Cardiac septum (tissue), 1 donor: ENCODE measurements around the gene THAP3. TPM values are rescaled to one million over a fixed set of nuclear protein-coding genes. Genes with fewer than 3 reads are reported as not detected.

ENCODE experiments used
- DNase-seq: peaks from one replicate; pipeline ENCODE4 v3.0.0-alpha.2; 2020; ENCODE audit warnings: low spot score
- intact Hi-C: fragments of 100-400 bp; cut with DNase I; formaldehyde crosslinking; loops from one replicate; pipeline ENCODE4 v1.14.0; 2022
- total RNA-seq: library from RNA; stranded (reverse); fragmentation: NEBNext Ultra II Directional; extraction: Animal tissue kit (Norgen Biotek cat#: 25700); gene quantifications from one replicate; pipeline ENCODE4 v1.2.1, GENCODE V29; 2021
- donor health status: DM: no; HTN: no; CAD: no.

The THAP3 gene
- total RNA-seq, 1 donor from 2014 or later = 8.8 TPM

GRCh38 chr1:6602669-6603237 lies 21.9 kb upstream of the THAP3 start, which contains the start of gene KLHL21:
Gene KLHL21, minus strand, starts transcription at chr1:6602869. Its CDS starts 52 bp downstream, at chr1:6602817.
- intact Hi-C loops = loop anchor here (1.0 kb wide), 1 partner anchor 11 kb away; the partner anchor contains the start of gene PHF13
- peak; percentile 95 for DNase-seq

GRCh38 chr1:6603238-6603914 lies 21.3 kb upstream of the THAP3 start:
- intact Hi-C loops = loop anchor here (1.0 kb wide), 1 partner anchor 10 kb away; the partner anchor contains the start of gene PHF13
- no peak for DNase-seq

GRCh38 chr1:6603915-6604558 lies 20.6 kb upstream of the THAP3 start:
- DNase-seq = peak; percentile 89
- intact Hi-C loops = loop anchor here (1.0 kb wide), 1 partner anchor 9 kb away; the partner anchor contains the start of gene PHF13

- intact Hi-C loops = loop anchor here (1.0 to 10.0 kb wide), 2 partner anchors 10 to 172 kb away; partner anchors contain the start of gene CAMTA1
Observed at GRCh38 chr1:6612641-6613360, 11.9 kb upstream of the THAP3 start.

GRCh38 chr1:6613361-6614018 lies 11.2 kb upstream of the THAP3 start, which contains the start of gene PHF13:
Gene PHF13, plus strand, starts transcription at chr1:6613731. Its CDS starts 336 bp downstream, at chr1:6614067.
- intact Hi-C loops = loop anchor here (1.0 to 10.0 kb wide), 2 partner anchors 10 to 171 kb away; partner anchors contain the start of gene CAMTA1
- peak; percentile 100 for DNase-seq

More at GRCh38 chr1:6612641-6613360, 11.9 kb upstream of the THAP3 start:
- DNase-seq = no peak

GRCh38 chr1:6614019-6614928 lies 10.4 kb upstream of the THAP3 start:
- intact Hi-C loops = loop anchor here (10.0 kb wide), 1 partner anchor 171 kb away; the partner anchor contains the start of gene CAMTA1

GRCh38 chr1:6614929-6615785 lies 9.5 kb upstream of the THAP3 start:
- no peak for DNase-seq
- intact Hi-C loops = loop anchor here (1.0 to 10.0 kb wide), 2 partner anchors 34 to 170 kb away; partner anchors contain the start of gene CAMTA1

More at GRCh38 chr1:6614019-6614928, 10.4 kb upstream of the THAP3 start:
- DNase-seq = peak; percentile 82

- DNase-seq = no peak
- intact Hi-C loops = loop anchor here (10.0 kb wide), 1 partner anchor 166 kb away; the partner anchor contains the start of gene CAMTA1
Observed at GRCh38 chr1:6619045-6619444, 5.6 kb upstream of the THAP3 start.

- DNase-seq = no peak
- intact Hi-C loops = no loop called here
Observed at GRCh38 chr1:6621429-6622391, 3.0 kb upstream of the THAP3 start.

GRCh38 chr1:6622396-6623152 lies 2.1 kb upstream of the THAP3 start:
- no peak for DNase-seq
- intact Hi-C loops = no loop called here

- no peak for DNase-seq
- intact Hi-C loops = no loop called here
Observed at GRCh38 chr1:6623269-6623965, 1.3 kb upstream of the THAP3 start.

GRCh38 chr1:6625584-6626149 lies 999 bp downstream of the THAP3 start:
- no peak for DNase-seq
- intact Hi-C loops = loop anchor here (2.0 to 5.0 kb wide), 4 partner anchors 25 to 77 kb away; partner anchors contain the start of genes DNAJC11, NOL9, TAS1R1 and ZBTB48

- no peak for DNase-seq
- intact Hi-C loops = loop anchor here (5.0 kb wide), 1 partner anchor 75 kb away; the partner anchor contains the start of gene DNAJC11
Observed at GRCh38 chr1:6627031-6627430, 2.4 kb downstream of the THAP3 start.
